Activated gamma-delta T cell treated with anti-CD3 and anti-CD28 coated beads, Interleukin-2, amount 50 U/mL, for 16 hours (primary cell): ENCODE measurements around the gene MYO3B.
"Not testable (repeated sequence)": the region's sequence is repeated elsewhere in the genome, so short reads cannot be mapped to it uniquely, and the experiment has no call there.

ENCODE experiments used
- DNase-seq: peaks from one replicate; pipeline ENCODE4 v3.0.0-alpha.2; 2020; ENCODE audit warnings: low read depth

The MYO3B gene

GRCh38 chr2:170568511-170568910 lies 390.6 kb downstream of the MYO3B start:
- DNase-seq: no peak

- no peak for DNase-seq
These were observed 393.7 kb downstream of the MYO3B start for GRCh38 chr2:170571612-170572011.

GRCh38 chr2:170573671-170574070 lies 395.7 kb downstream of the MYO3B start:
- no peak for DNase-seq

- no peak for DNase-seq
These were observed 398.3 kb downstream of the MYO3B start for GRCh38 chr2:170576296-170576695.

GRCh38 chr2:170577356-170577755 lies 399.4 kb downstream of the MYO3B start:
- no peak for DNase-seq

- DNase-seq: no peak
These were observed 400.7 kb downstream of the MYO3B start for GRCh38 chr2:170578606-170579005.

GRCh38 chr2:170579511-170579910 lies 401.6 kb downstream of the MYO3B start:
- DNase-seq: no peak

GRCh38 chr2:170582313-170582712 lies 404.4 kb downstream of the MYO3B start:
- DNase-seq: no peak

GRCh38 chr2:170582751-170583463 lies 405.0 kb downstream of the MYO3B start:
- DNase-seq: no peak

GRCh38 chr2:170585067-170585466 lies 407.1 kb downstream of the MYO3B start:
- no peak for DNase-seq

- no peak for DNase-seq
These were observed 408.7 kb downstream of the MYO3B start for GRCh38 chr2:170586571-170587095.

GRCh38 chr2:170587117-170587516 lies 409.2 kb downstream of the MYO3B start:
- DNase-seq: no peak

GRCh38 chr2:170587922-170588321 lies 410.0 kb downstream of the MYO3B start:
- DNase-seq: no peak

GRCh38 chr2:170588729-170589128 lies 410.8 kb downstream of the MYO3B start:
- DNase-seq: no peak

- no peak for DNase-seq
These were observed 418.6 kb downstream of the MYO3B start for GRCh38 chr2:170596576-170596975.

GRCh38 chr2:170598067-170598395 lies 420.1 kb downstream of the MYO3B start:
- no peak for DNase-seq

- no peak for DNase-seq
These were observed 423.5 kb downstream of the MYO3B start for GRCh38 chr2:170601489-170601888.

GRCh38 chr2:170605862-170606261 lies 427.9 kb downstream of the MYO3B start:
- no peak for DNase-seq

GRCh38 chr2:170607171-170607570 lies 429.2 kb downstream of the MYO3B start:
- no peak for DNase-seq

GRCh38 chr2:170610615-170611014 lies 432.7 kb downstream of the MYO3B start:
- no peak for DNase-seq

- DNase-seq: not testable (repeated sequence)
These were observed 441.0 kb downstream of the MYO3B start for GRCh38 chr2:170618948-170619347.

- DNase-seq: not testable (repeated sequence)
These were observed 457.1 kb downstream of the MYO3B start for GRCh38 chr2:170635094-170635493.

- DNase-seq: no peak
These were observed 461.7 kb downstream of the MYO3B start for GRCh38 chr2:170639635-170640034.

- DNase-seq: no peak
These were observed 464.0 kb downstream of the MYO3B start for GRCh38 chr2:170641961-170642360.
